NCI-H2227 treated with DMSO at 0.1 percent for 48 hours (cell line): ENCODE data around the gene RBKS.

Experiments used
- DNase-seq: peaks from one replicate; lab custom pipeline; 2025; lab: John Stamatoyannopoulos, UW

The RBKS gene

GRCh38 chr2:27890146-27890923, at the start of gene RBKS, which contains the start of gene BABAM2:
Gene RBKS (minus strand): TSS chr2:27890387. CDS start chr2:27890345, 42 bp downstream.
Gene BABAM2 (plus strand): TSS chr2:27890729. CDS start chr2:27894557, 3,828 bp downstream.
- peak; percentile 92 for DNase-seq

DNA sequence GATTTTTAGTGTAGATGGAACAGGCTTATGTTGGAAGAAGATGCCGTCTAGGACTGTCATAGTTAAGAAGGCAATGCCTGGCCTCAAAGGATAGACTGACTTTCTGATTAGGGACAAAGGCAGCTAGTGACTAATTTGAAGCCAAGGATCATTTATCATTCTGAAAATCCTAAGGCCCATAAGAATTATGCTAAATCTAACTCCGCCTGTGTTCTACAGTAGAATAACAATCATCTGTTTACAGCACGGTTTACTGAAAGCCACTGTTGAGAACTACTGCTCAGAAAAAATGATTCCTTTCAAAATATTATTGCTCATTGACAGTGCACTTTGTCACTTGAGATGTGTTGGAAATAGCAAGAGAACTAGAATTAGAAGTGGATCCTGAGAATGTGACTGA, 44.8 kb upstream of the RBKS start:
- no peak for DNase-seq

GRCh38 chr2:27932396-27932795, 42.2 kb upstream of the RBKS start:
- DNase-seq = no peak

DNA sequence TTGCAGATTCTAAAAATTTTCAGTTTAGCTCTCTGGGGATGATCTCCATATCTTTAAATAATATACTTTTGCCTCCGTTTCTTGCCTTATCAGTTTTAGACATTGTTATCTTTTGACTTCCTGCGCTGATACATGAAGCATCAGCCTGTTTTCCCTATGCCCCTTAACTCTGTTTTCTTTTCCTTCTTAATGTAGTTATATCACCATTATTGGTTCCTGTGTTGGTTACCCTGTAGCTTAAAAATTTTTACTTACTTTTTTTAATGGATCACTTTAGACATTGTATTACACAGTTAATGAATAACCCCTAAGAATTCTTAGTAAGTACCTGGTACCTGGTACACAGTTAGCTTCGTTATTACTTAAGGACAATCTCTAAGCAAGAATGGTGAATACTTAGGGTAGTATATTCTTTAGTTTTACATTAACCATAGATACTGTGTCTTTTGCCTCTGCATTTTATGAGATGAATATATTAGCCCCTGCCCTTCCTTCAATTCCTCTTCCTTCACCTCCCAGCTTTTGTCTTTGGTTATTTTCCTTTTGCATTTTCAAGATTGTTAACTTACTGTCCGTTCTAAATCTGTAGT, 41.3 kb upstream of the RBKS start:
- no peak for DNase-seq

DNA sequence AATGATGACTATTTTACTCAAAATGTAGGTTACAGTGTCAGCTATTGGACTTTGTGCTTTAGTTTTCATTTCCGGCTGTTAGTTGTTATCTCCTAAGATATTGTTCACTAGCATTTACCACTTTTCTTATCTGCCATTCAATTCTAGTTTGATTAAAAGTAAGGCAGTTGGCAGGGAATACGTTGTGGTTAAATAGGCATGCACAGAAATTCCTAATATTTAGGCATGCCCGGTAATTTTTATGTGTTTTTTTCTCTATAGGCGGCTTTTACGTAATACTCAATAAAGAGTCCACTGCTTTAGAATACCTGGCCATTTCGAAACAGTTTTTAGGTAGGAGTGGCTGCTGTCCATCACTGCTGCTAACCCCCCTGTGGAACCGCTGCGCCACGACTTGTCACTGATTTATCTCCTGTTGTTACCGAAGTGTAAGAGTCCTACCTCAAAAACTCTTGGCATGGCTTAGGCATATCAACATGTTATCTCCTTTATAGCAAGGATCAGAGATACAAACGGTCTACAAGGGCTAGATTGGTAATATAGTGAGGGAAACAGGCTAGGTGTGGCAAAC, 39.8 kb upstream of the RBKS start:
- no peak for DNase-seq

DNA sequence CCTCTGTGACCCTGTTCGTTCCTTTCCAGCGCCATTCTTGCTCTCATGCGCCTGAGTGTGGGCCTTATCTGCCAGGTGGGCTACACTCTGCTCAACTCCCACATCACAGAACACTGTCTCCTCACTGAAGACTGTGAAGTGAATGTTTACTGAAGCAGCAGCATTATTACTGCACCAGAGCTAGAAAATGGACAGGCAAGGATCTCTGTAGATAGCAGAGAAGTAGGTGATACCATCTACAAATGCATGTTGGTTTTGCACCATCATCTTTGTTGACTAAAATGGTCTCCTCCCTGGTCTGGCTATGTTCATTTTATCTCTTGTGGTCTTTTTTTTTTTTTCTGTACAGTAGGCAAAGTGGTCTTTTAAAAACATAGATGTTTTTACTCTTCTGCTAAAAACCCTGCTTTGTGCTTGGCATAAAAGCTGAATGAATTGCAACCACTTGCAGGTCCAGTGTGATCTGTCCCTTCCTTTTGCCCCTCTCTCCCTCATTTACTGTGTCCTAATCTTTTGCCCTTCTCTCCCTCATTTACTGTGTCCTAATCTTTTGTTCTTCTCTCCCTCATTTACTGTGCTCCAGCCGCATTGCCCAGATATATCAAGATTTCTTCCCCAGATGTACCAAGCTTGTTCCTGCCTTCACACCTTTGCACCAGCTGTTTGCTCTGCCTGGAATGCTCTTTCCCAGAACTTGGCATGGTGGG, 35.7 kb upstream of the RBKS start:
- DNase-seq = no peak

DNA sequence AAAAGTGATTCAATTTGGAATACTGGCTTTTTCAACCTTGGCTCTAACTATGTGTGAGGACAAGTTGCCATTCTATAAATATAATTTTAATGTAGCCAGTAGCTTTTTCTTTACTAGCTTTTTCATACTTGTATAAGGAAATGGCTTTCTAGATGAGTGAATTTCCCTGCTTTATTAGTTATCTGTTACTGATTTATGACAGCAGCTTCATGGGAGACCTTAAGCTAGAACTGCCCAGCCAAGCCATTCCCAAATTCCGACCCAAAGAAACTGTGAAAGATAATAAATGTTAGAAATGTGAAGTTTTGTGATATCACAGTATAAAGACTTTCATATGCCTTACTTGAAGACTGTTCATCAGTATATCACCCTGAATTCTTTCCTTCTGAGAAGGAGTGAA, 32.7 kb upstream of the RBKS start:
- no peak for DNase-seq

GRCh38 chr2:27921880-27922547, 31.8 kb upstream of the RBKS start:
- DNase-seq = no peak

GRCh38 chr2:27921424-27921823, 31.2 kb upstream of the RBKS start:
- DNase-seq = no peak

DNA sequence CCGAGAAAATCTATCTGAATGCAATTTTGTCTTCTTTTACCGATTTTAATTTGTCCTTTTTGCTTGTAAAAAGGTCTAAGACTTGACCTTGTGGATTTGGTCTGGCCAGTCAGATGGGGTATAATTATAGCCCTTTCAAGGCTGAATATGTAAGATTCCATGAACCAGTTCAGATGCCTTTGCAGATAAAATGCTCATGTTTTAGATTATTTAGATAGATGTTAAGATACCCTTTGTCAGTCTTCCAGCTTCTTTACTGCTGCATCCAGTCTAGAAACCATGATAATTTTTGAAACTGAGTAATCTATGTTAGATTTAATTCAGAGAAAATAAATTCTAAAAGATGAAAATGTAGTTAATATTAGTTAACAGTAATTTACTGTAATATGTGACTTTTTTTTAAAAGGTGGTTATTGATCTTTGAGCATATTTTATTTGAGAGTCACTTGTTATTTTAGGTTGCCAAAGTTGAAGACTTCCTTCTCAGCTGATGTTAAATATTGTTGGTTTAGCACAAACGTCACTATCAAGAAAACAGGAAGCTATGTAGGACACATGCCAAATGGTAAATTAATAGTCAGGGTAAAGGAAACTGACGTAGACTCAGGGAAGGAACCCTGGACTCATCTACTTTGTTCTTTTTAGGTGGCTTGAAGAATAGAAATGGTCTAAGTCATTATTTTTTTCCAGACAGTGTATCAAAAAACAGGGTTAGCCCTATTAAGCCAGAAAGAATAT, 30.1 kb upstream of the RBKS start:
- no peak for DNase-seq

DNA sequence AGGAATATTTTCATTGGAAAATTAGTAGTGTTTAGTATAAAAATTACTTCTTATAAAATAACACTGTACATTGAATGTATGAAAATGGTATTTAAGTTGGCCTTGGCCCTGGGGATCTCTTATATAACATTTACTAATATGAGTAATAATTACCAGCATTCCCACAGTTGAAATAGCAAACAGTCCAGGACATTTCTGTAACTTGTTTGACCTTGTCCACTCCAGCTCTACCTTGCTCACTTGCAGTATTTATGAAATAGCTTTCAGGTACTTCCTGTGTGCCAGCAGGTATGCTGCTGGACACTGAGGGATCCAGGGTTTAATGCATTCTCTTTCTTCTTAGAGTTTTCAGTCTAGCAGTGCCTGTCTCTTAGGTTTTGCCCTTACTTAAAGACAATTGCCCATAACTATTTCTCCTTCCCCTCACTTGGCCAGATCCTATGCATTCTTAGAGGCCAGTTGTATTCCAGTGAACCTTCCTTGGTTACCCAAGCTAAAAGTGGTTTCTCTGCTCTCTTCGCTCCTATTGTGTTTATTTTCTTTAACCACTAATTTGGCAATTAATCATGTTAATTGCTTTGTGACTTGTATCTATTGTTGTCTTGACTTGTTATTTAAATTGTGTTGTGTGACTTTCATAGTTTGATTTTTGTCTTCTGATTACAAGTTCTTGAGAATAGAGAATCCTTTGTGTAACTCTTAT, 26.3 kb upstream of the RBKS start:
- DNase-seq = no peak

GRCh38 chr2:27915874-27916273, 25.7 kb upstream of the RBKS start:
- DNase-seq = no peak

- no peak for DNase-seq
These were observed 25.0 kb upstream of the RBKS start for GRCh38 chr2:27915191-27915590.

DNA sequence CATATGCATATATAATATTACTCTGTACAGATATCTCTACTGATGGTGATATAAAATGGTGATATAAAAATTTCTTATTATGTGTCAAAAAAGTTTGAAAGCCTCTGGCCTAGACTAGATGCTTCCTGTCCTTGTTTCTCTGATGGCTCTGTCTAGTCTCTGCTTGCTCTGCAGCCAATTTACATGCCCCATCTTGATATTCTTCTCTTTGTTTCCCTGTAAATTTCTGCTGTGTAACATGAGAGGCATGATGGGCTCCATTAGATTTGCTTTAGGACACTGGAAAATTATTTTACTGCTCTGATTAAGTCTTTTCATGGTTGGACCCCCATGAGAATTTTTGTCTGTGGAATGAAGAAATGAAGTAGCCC, 24.6 kb upstream of the RBKS start:
- no peak for DNase-seq

- DNase-seq = no peak
These were observed 24.0 kb upstream of the RBKS start for GRCh38 chr2:27914041-27914804.

- DNase-seq = no peak
These were observed 22.3 kb upstream of the RBKS start for GRCh38 chr2:27912512-27912911.

DNA sequence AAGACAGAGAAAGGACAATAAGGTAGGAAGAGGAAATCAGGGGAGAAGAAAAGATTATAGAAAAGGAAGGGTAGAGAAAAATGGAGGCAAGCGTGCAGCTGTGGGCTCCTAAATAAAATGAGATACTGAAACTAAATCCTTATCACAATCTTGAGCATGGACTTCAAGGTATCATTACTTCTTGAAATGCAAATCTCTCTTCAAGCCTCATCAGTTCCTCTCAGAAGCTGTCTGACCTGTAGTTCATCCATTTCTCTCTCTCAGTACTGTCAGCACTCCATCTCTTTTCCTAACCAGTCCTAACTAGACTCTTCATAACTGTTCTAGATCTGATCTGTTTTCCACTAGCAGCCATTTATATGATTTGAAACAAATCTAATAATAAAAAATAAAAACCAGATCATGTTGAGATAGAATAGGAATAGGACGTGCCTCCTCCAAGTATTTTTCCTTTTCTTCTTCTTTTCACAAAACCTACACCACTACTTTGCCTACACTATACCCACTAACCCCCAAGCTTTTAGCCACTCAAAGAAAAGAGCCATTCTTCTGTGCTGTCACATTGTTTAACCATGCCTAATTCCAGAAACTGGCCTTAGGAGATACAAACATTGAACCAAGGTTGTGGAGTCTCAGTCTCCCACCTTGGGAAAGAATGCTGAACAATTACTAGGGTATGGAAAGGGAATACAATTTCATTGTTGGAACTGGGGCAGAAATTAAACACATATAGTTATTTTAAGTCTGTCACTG, 21.4 kb upstream of the RBKS start:
- no peak for DNase-seq

DNA sequence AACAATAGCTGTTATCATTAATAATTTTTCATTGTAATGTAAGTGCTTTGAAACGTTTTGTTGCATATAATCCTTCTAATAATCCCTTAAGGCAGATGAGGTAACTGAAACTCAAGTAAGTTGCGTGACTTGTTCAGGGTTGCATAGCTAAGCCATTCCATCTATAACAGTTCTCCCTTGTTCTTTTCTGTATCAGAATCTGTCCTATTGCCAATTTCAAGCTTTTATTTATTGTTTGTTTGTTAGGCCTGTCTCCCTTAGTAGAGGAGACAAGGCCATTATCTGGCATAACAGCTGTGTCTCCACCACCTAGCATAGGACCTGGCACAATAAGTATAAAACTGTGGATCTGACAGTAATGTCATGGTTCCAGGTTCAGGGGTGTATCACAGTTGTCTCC, 19.7 kb upstream of the RBKS start:
- DNase-seq = no peak

DNA sequence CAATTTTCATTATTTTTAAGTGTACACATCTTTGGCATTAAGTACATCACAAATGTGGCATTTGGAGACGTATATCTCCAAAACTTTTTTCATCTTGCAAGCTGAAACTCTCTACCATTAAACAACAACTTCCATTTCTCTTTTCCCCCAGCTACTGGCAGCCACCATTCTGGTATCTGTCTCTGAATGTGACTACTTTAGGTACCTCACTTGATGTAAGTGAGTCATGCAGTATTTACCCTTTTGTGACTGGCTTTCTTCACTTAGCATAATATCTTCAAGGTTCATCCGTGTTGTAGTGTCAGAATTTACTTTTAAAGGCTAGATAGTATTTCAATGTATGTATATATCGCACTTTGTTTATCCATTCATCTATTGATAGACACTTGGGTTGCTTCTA, 17.4 kb upstream of the RBKS start:
- no peak for DNase-seq
